GM12873 (cell line): ENCODE measurements around the gene FBXL13.

Source experiments
- CTCF ChIP-seq: IDR thresholded peaks from 2 replicates; pipeline ENCODE4 v1.5.1; 2012; ENCODE audit warnings: low read depth, mild to moderate bottlenecking, moderate library complexity, low read length, control low read depth; ENCODE audit not compliant: insufficient read depth; ENCODE audit errors: missing control alignments

Gene FBXL13

GRCh38 chr7:103074519-103075336 is at the start of gene FBXL13, which contains the start of gene ARMC10:
Gene FBXL13 (minus strand): TSS chr7:103074796.
Gene ARMC10 (plus strand): TSS chr7:103075140. CDS start chr7:103075273, 133 bp downstream.
- peak; percentile 6 for TF ChIP-seq CTCF

- no peak for TF ChIP-seq CTCF
These were observed 48.9 kb upstream of the FBXL13 start for GRCh38 chr7:103123529-103123928.

- no peak for TF ChIP-seq CTCF
These were observed 47.0 kb upstream of the FBXL13 start for GRCh38 chr7:103121641-103122040.

- no peak for TF ChIP-seq CTCF
These were observed 45.8 kb upstream of the FBXL13 start for GRCh38 chr7:103120362-103120761.

- TF ChIP-seq CTCF, result no peak
These were observed 45.2 kb upstream of the FBXL13 start for GRCh38 chr7:103119791-103120291.

GRCh38 chr7:103117465-103117864 is 42.9 kb upstream of the FBXL13 start:
- TF ChIP-seq CTCF, result no peak

- no peak for TF ChIP-seq CTCF
These were observed 42.4 kb upstream of the FBXL13 start for GRCh38 chr7:103116991-103117390.
